Muscle layer of colon (tissue), 2 donors: ENCODE data around the gene UACA.
"Not testable (repeated sequence)": the region's sequence is repeated elsewhere in the genome, so short reads cannot be mapped to it uniquely, and the experiment has no call there.

Experiments
- H3K27ac ChIP-seq: one replicate; pipeline ENCODE4 v1.7.0; 2013; ENCODE audit warnings: low read depth, mild to moderate bottlenecking, low read length, moderate library complexity
- H3K27me3 ChIP-seq, 2 donors: one replicate each; pipeline ENCODE4 v1.7.0; 2013; ENCODE audit warnings: low read length in 2 of 2, mild to moderate bottlenecking in 2 of 2; ENCODE audit not compliant: insufficient read depth in 2 of 2, control insufficient read depth in 1 of 2
- H3K36me3 ChIP-seq: one replicate; pipeline ENCODE4 v1.7.0; 2013; ENCODE audit warnings: mild to moderate bottlenecking, low read length; ENCODE audit not compliant: insufficient read depth
- H3K4me1 ChIP-seq: one replicate; pipeline ENCODE4 v1.7.0; 2013; ENCODE audit warnings: mild to moderate bottlenecking, low read length; ENCODE audit not compliant: insufficient read depth
- H3K4me3 ChIP-seq, 2 donors: one replicate each; pipeline ENCODE4 v1.7.0; 2013; ENCODE audit warnings: low read length in 2 of 2, low read depth in 1 of 2, mild to moderate bottlenecking in 1 of 2, moderate library complexity in 1 of 2
- H3K9ac ChIP-seq: one replicate; pipeline ENCODE4 v1.7.0; 2013; ENCODE audit warnings: low read length
- H3K9me3 ChIP-seq: one replicate; pipeline ENCODE4 v1.7.0; 2013; ENCODE audit warnings: mild to moderate bottlenecking, low read length
- donor health status: abdominal sarcoma.
- donor health status: Adenocarcinoma of cecum.

UACA gene

DNA sequence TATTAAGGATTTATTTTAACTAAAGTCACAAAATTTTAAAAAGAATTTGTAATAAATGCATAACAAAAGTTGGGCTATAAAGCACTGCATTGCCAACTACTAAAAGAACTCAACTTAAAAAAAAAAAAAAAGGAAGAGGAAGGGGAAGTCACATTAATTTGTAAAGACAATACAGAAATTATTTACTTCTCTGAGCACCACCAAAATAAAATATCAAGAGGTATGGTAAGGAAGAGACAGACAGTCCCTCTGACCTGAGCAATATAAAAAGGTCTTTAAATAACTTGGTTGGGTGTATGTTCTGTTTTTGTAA lies 83.5 kb downstream of the UACA start:
- Histone ChIP-seq H3K4me3 (no peak overlapping the region), H3K9me3 (no peaks in the 10 kb centered on the region), H3K9ac (no peak overlapping the region), H3K27me3 (no peaks in the 10 kb centered on the region), H3K27ac (no peak overlapping the region), H3K4me1 (no peaks in the 10 kb centered on the region), H3K36me3 (peaks cover 11% of the 10 kb centered on the region)

DNA sequence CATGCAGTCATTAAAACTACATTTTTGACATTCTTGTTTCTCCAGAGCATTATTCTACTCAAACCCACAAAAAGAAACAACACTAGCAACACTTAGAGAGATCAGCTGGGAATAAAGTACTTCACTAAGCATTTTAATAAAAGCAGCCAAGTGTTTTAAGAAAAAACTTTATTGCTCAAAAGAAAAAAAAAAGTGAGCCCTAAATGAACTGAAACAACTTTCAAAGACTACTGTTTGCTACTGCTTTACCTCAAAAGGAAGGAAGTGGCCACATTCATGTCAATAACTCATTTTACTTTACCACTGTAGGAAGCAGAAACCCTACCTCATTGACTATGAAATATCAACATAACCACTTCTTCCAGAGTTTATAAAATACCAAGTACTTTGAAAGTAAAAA lies 91.3 kb downstream of the UACA start:
- Histone ChIP-seq H3K27me3 (no peaks in the 10 kb centered on the region), H3K9me3 (no peaks in the 10 kb centered on the region), H3K4me1 (no peaks in the 10 kb centered on the region), H3K9ac (no peak overlapping the region), H3K27ac (no peak overlapping the region), H3K36me3 (peaks cover 18% of the 10 kb centered on the region), H3K4me3 (no peak overlapping the region)

DNA sequence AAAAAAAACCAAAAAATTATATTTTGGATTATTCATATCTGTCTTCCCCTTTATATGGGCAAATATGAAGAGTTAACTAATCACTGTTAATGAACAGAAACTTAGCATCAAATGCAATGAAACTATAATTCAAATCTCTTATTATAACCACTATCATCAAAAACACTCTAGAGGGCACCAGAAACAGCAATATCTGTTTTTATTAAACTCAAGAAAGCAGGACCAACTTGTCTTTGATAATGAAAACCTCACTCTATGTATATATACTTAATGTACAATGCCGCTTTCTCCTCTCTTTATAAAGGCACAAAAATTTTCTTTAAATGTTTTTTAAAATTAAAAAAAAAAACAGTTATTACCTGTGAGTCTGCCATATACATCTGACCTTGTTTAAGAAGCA lies 92.7 kb downstream of the UACA start:
- H3K4me1 ChIP-seq, result no peaks in the 10 kb centered on the region
- peaks cover 14% of the 10 kb centered on the region for H3K36me3 ChIP-seq
- H3K4me3 ChIP-seq, result no peak overlapping the region
- no peak overlapping the region for H3K27ac ChIP-seq
- H3K9me3 ChIP-seq, result no peaks in the 10 kb centered on the region
- H3K9ac ChIP-seq, result no peak overlapping the region
- H3K27me3 ChIP-seq, result no peaks in the 10 kb centered on the region

DNA sequence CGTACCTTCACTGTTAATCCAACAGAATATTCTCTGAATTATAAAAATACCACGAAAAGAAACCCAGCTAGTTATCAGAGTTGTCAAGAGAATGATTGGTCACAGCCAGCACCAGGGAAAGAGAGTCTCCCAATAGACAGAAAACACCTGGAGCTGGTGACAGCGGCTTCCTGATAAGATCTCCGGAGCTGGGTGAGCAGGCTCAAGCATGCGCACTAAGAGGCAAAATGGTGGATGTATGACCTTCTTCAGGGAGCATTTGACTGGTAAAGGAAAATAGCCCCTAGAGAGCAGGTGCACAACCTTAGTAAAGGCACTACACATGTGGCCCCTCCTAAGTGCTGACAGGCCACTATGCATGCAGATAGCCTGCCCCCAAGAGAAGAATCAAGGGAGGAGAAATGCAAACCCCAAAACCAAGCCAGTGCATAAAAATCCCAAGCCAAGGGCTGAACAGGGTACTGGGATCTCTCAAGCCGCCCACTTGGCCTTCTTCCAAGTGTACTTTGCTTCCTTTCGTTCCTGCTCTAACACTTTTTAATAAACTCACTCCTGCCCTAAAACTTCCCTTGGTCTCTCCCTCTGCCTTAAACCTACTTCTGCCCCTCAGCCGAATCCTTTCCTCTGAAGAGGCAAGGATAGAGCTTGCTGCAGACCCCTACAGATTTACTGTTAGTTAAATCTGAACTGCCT lies 93.2 kb downstream of the UACA start:
- Histone ChIP-seq H3K4me1 (no peaks in the 10 kb centered on the region), H3K4me3 (no peak overlapping the region), H3K9me3 (no peaks in the 10 kb centered on the region), H3K36me3 (peaks cover 13% of the 10 kb centered on the region), H3K27ac (no peak overlapping the region), H3K27me3 (no peaks in the 10 kb centered on the region), H3K9ac (no peak overlapping the region)

DNA sequence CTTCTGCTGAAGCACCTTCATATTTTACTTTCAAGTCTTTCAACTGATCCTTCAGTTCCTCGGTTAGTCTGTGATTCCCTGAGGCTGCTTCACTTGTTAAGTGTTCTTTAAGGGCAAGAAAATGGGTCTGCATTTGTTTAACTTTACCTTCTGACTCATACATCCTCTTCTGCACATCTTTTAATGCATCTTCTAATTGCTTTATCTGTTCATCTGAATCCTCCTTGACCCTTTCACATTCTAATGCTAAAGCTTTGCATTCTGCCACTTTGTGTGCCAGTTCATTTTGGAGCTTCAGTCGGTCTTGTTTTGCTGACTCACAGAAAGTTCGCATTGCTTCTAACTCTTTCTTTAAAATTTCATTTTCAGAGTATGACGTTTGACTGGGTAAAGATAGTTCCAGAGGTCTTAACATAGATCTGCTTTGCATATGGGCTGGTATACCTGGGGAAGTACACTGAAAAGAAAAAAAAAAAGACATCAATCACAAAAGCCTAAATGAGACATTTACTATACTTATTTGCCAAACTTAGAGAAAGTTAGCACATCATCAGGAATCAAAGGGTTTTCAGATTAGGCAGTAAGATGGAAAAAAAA lies 94.3 kb downstream of the UACA start:
- H3K9ac ChIP-seq, result no peak overlapping the region
- H3K4me1 ChIP-seq, result no peaks in the 10 kb centered on the region
- no peaks in the 10 kb centered on the region for H3K9me3 ChIP-seq
- H3K36me3 ChIP-seq, result peaks cover 13% of the 10 kb centered on the region
- H3K27me3 ChIP-seq, result no peaks in the 10 kb centered on the region
- no peak overlapping the region for H3K4me3 ChIP-seq
- H3K27ac ChIP-seq, result no peak overlapping the region

DNA sequence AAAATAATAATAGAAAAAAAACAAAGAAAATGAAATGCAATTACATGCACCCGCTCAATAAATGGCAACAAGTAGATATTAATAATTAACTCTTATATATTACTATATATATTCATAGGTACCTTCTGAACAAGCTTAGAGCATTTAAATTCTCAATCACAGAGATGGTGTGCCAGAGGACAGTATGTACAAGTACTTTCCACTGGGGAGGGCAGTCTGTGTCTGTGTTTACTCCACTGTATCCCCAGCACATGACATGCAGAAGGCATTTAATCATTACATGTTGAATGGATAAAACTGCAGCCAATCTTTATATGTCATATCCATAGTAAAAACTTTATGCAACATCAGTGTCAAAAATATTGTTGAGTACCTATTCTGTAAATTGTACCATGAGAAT lies 97.8 kb downstream of the UACA start:
- peaks cover 13% of the 10 kb centered on the region for H3K36me3 ChIP-seq
- H3K4me1 ChIP-seq, result no peaks in the 10 kb centered on the region
- no peaks in the 10 kb centered on the region for H3K9me3 ChIP-seq
- H3K27ac ChIP-seq, result no peak overlapping the region
- no peak overlapping the region for H3K9ac ChIP-seq
- H3K27me3 ChIP-seq, result no peaks in the 10 kb centered on the region
- no peak overlapping the region for H3K4me3 ChIP-seq

DNA sequence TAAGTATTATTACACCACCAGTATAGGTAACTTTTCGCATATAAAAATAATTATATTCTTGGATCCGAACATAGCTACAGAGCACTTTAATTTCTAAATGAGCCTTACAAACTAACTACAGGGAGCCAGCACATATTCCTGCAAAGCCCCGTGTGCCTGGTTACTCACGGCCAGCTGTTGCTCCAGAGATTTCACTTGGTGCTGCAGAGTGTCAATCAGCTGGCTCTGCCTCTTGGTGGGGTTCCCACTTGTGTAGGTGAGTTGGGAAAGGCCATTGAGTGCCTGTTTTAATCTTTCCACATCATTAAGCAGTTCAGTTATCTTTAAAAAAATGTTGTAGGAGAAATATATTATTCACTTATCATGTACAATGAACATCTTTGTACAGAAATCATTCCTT lies 98.9 kb downstream of the UACA start:
- H3K9me3 ChIP-seq, result no peaks in the 10 kb centered on the region
- H3K36me3 ChIP-seq, result peaks cover 13% of the 10 kb centered on the region
- H3K27ac ChIP-seq, result no peak overlapping the region
- no peak overlapping the region for H3K4me3 ChIP-seq
- H3K9ac ChIP-seq, result no peak overlapping the region
- no peaks in the 10 kb centered on the region for H3K27me3 ChIP-seq
- no peaks in the 10 kb centered on the region for H3K4me1 ChIP-seq

DNA sequence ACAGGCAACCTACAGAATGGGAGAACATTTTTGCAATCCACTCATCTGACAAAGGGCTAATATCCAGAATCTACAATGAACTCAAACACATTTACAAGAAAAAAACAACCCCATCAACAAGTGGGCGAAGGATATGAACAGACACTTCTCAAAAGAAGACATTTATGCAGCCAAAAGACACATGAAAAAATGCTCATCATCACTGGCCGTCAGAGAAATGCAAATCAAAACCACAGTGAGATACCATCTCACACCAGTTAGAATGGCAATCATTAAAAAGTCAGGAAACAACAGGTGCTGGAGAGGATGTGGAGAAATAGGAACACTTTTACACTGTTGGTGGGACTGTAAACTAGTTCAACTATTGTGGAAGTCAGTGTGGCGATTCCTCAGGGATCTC lies 100.3 kb downstream of the UACA start:
- H3K36me3 ChIP-seq, H3K9me3 ChIP-seq: not testable (repeated sequence)

DNA sequence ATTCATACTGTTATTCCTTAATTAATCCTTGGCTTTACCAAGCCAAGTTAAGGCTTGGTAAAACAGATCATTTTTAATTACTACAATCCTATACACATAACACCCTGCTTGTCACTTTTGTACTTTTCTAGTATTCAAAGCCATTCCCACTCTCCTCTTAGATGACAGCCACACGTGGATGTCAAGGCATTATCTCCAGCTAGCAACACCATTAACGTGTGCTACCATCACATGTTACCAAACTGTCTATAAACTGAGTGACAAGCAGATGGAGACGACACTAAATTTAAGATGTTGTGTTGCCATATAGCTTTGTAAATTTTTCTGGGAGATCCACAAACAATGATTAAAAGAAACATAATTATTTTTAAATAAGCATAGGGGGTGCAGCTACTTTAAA lies 103.7 kb downstream of the UACA start:
- Histone ChIP-seq H3K36me3 (no peaks in the 10 kb centered on the region), H3K27me3 (no peaks in the 10 kb centered on the region), H3K27ac (no peak overlapping the region), H3K4me3 (no peak overlapping the region), H3K4me1 (no peaks in the 10 kb centered on the region), H3K9me3 (no peaks in the 10 kb centered on the region), H3K9ac (no peak overlapping the region)

More for the DNA sequence above, 100.3 kb downstream of the UACA start:
- not testable (repeated sequence) for H3K27me3 ChIP-seq, H3K4me3 ChIP-seq, H3K27ac ChIP-seq, H3K4me1 ChIP-seq, H3K9ac ChIP-seq

DNA sequence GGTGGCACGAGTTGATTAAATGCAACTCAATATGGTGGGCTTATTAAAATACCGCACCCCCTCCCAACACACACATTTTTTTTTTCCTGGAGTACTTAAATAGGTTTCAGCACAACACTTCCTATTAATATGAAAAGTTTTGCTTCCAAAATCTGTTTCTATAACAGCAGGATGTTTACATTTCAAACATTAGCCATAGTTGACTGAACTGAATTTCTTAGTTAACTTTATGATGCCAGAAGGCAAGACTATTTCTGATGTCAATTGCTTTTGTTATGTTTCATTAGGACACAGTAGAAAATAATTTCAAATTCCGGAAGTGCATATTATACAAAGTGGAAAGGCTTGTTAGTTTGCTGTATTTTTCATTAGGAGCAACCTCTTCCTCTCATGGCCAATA lies 104.7 kb downstream of the UACA start:
- Histone ChIP-seq H3K9me3 (no peaks in the 10 kb centered on the region), H3K27me3 (no peaks in the 10 kb centered on the region), H3K4me1 (no peaks in the 10 kb centered on the region), H3K36me3 (no peaks in the 10 kb centered on the region), H3K27ac (no peak overlapping the region), H3K9ac (no peak overlapping the region), H3K4me3 (no peak overlapping the region)

DNA sequence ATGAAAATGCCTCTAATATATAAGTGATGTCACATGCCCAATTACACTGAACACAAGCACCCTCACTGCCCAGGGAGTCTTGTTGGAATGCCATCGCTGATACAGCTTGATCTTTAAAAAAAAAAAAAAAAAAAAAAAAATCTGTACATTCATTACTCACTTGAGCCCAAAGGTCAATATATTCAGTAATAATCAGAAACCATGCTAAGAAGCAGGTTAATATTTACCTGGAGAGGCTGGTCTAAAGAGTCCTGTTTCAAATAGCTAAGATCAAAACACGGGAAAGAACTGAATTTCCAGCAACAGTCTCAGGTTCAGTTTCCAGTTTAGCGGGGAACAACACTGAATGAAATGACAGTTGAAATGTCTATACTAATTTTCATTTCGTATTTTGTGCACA lies 109.9 kb downstream of the UACA start:
- Histone ChIP-seq H3K4me3 (no peak overlapping the region), H3K9ac (no peak overlapping the region), H3K36me3 (no peaks in the 10 kb centered on the region)

DNA sequence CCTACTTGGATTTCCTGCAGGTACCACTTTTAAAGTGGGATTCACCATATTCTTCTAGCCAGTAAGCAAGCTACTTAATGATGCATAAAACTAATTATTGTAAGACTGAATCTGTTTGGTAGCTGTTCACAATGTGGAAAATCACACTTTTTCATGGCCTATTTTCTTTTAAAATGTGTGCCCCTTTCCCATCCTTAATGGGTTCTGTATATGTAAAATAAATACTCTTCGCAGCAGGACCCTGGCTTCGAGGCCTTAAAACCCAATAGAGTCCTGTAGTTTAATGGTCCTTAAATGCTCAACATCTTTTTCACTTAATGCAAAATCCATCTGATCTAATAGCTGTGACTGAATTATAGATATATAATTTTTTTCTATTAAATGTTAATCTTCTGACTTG lies 111.0 kb downstream of the UACA start:
- no peak overlapping the region for H3K27ac ChIP-seq
- no peaks in the 10 kb centered on the region for H3K9me3 ChIP-seq
- no peaks in the 10 kb centered on the region for H3K27me3 ChIP-seq
- H3K4me1 ChIP-seq, result no peaks in the 10 kb centered on the region
- no peak overlapping the region for H3K4me3 ChIP-seq
- no peak overlapping the region for H3K9ac ChIP-seq
- H3K36me3 ChIP-seq, result no peaks in the 10 kb centered on the region

More for the DNA sequence above, 109.9 kb downstream of the UACA start:
- Histone ChIP-seq H3K27me3 (no peaks in the 10 kb centered on the region), H3K27ac (no peak overlapping the region), H3K9me3 (no peaks in the 10 kb centered on the region), H3K4me1 (no peaks in the 10 kb centered on the region)
